HTERT RPE-1 (cell line): ENCODE measurements around the gene PLBD2.

Experiments used
- in situ Hi-C: fragments of 300-500 bp; cut with MboI; formaldehyde crosslinking; loops from 4 replicates; pipeline ENCODE4 v1.14.3; 2020; ENCODE audit warnings: low sequenced_read_pairs

PLBD2 gene

GRCh38 chr12:113358381-113359132 is at the start of gene PLBD2:
Gene PLBD2, plus strand, starts transcription at chr12:113358587. Its CDS starts 14 bp downstream, at chr12:113358601.
- in situ Hi-C loops = no loop called here

- in situ Hi-C loops = no loop called here
Observed at GRCh38 chr12:113310489-113310888, 47.9 kb upstream of the PLBD2 start.

GRCh38 chr12:113314121-113314529 is 44.3 kb upstream of the PLBD2 start:
- in situ Hi-C loops = no loop called here

GRCh38 chr12:113315358-113315757 is 43.0 kb upstream of the PLBD2 start:
- in situ Hi-C loops = no loop called here

GRCh38 chr12:113316155-113316554 is 42.2 kb upstream of the PLBD2 start:
- in situ Hi-C loops = no loop called here

- in situ Hi-C loops = no loop called here
Observed at GRCh38 chr12:113317122-113317521, 41.3 kb upstream of the PLBD2 start.

- in situ Hi-C loops = no loop called here
Observed at GRCh38 chr12:113318046-113318656, 40.2 kb upstream of the PLBD2 start.

- in situ Hi-C loops = no loop called here
Observed at GRCh38 chr12:113318900-113319628, 39.3 kb upstream of the PLBD2 start.

- in situ Hi-C loops = no loop called here
Observed at GRCh38 chr12:113320401-113320800, 38.0 kb upstream of the PLBD2 start.

GRCh38 chr12:113322343-113322742 is 36.0 kb upstream of the PLBD2 start:
- in situ Hi-C loops = no loop called here

GRCh38 chr12:113325916-113326315 is 32.5 kb upstream of the PLBD2 start:
- in situ Hi-C loops = no loop called here

- in situ Hi-C loops = no loop called here
Observed at GRCh38 chr12:113326775-113327395, 31.5 kb upstream of the PLBD2 start.

- in situ Hi-C loops = no loop called here
Observed at GRCh38 chr12:113328368-113328889, 30.0 kb upstream of the PLBD2 start.

- in situ Hi-C loops = no loop called here
Observed at GRCh38 chr12:113329022-113329790, 29.2 kb upstream of the PLBD2 start.

- in situ Hi-C loops = no loop called here
Observed at GRCh38 chr12:113329791-113330417, 28.5 kb upstream of the PLBD2 start.

GRCh38 chr12:113330505-113330904 is 27.9 kb upstream of the PLBD2 start:
- in situ Hi-C loops = no loop called here

GRCh38 chr12:113332688-113333417 is 25.5 kb upstream of the PLBD2 start:
- in situ Hi-C loops = no loop called here

- in situ Hi-C loops = no loop called here
Observed at GRCh38 chr12:113333418-113333750, 25.0 kb upstream of the PLBD2 start.
